ENCODE data around the gene GOLGA1.

- TF ChIP-seq CTCF (IDR thresholded peaks at IDR 0.05), result no peak
- no peak for TF ChIP-seq POLR2A (IDR thresholded peaks at IDR 0.05)
These were observed 83.2 kb downstream of the GOLGA1 start for GRCh38 chr9:124857533-124858162.
